Breast epithelium (tissue), 4 donors: Measurements from ENCODE around the gene TRAM2. TPM values are rescaled to one million over a fixed set of nuclear protein-coding genes. Genes with fewer than 3 reads are reported as not detected.

ENCODE experiments used
- DNase-seq, 2 donors: peaks; one replicate each; pipeline ENCODE4 v3.0.0-alpha.2; 2019; ENCODE audit warnings: low spot score in 2 of 2
- H3K27ac ChIP-seq, 2 donors: fragments of 200-600 bp; sonication (generic) in 1 of 2; one replicate each; pipeline ENCODE4 v1.5.1; 2016 to 2019; ENCODE audit warnings: mild to moderate bottlenecking in 1 of 2
- H3K27me3 ChIP-seq, 2 donors: fragments of 200-600 bp; sonication (generic) in 1 of 2; one replicate each; pipeline versions ENCODE4 v1.5.1 to v1.6.0; 2017 to 2019; ENCODE audit warnings: control low read depth in 1 of 2, mild to moderate bottlenecking in 1 of 2
- H3K36me3 ChIP-seq: fragments of 200-600 bp; one replicate; pipeline ENCODE4 v1.5.1; 2019
- H3K4me1 ChIP-seq, 2 donors: fragments of 200-600 bp; sonication (generic); one replicate each; pipeline ENCODE4 v1.5.1; 2016 to 2019; ENCODE audit warnings: control low read depth in 1 of 2
- H3K4me3 ChIP-seq, 3 donors: fragments of 200-600 bp; sonication (generic); 1 replicate in 2 of 3; 2 replicates in 1 of 3; pipeline ENCODE4 v1.5.1; 2016 to 2019; ENCODE audit warnings: mild to moderate bottlenecking in 3 of 3, moderate library complexity in 2 of 3
- H3K9me3 ChIP-seq, 2 donors: fragments of 200-600 bp; sonication (generic) in 1 of 2; one replicate each; pipeline ENCODE4 v1.5.1; 2016 to 2019; ENCODE audit warnings: control low read depth in 1 of 2
- POLR2A ChIP-seq: fragments of 450-650 bp; IDR thresholded peaks from one replicate; pipeline ENCODE4 v1.6.1; 2016; ENCODE audit warnings: antibody characterized with exemption, mild to moderate bottlenecking, moderate library complexity
- POLR2AphosphoS5 ChIP-seq, 3 donors: sonication (generic); formaldehyde crosslinking; IDR thresholded peaks; one replicate each; pipeline ENCODE4 v1.6.1; 2017; ENCODE audit warnings: antibody characterized with exemption in 3 of 3
- intact Hi-C: fragments of 100-400 bp; cut with DNase I; formaldehyde crosslinking; loops from one replicate; pipeline ENCODE4 v1.15.1; 2023; ENCODE audit warnings: low total_unique reads
- total RNA-seq, 3 donors: library from RNA; depleted of rRNA; stranded (reverse); fragments of >200 nt; gene quantifications; one replicate each; pipeline ENCODE4 v1.1.0, GENCODE V29; 2016
- TF ChIP-seq, protein P1 (sequence below), 3 donors: fragments of 450-650 bp; IDR thresholded peaks; one replicate each; pipeline ENCODE4 v1.5.1; 2016 to 2017; ENCODE audit warnings: antibody characterized with exemption in 3 of 3, mild to moderate bottlenecking in 3 of 3, moderate library complexity in 3 of 3

Gene TRAM2
- total RNA-seq, 3 donors from 2014 or later = 11.9 to 33.0 (median 24.3) TPM

- TF ChIP-seq POLR2AphosphoS5 (IDR thresholded peaks at IDR 0.05) = no peak
- TF ChIP-seq, protein P1, sequence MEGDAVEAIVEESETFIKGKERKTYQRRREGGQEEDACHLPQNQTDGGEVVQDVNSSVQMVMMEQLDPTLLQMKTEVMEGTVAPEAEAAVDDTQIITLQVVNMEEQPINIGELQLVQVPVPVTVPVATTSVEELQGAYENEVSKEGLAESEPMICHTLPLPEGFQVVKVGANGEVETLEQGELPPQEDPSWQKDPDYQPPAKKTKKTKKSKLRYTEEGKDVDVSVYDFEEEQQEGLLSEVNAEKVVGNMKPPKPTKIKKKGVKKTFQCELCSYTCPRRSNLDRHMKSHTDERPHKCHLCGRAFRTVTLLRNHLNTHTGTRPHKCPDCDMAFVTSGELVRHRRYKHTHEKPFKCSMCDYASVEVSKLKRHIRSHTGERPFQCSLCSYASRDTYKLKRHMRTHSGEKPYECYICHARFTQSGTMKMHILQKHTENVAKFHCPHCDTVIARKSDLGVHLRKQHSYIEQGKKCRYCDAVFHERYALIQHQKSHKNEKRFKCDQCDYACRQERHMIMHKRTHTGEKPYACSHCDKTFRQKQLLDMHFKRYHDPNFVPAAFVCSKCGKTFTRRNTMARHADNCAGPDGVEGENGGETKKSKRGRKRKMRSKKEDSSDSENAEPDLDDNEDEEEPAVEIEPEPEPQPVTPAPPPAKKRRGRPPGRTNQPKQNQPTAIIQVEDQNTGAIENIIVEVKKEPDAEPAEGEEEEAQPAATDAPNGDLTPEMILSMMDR (IDR thresholded peaks at IDR 0.05) = no peak
- TF ChIP-seq POLR2A = no peak
- no peak for DNase-seq
- no peaks in the 10 kb centered on the region for H3K36me3 ChIP-seq
- no peaks in the 10 kb centered on the region for H3K9me3 ChIP-seq
- H3K4me1 ChIP-seq = no peaks in the 10 kb centered on the region
- no peak overlapping the region for H3K4me3 ChIP-seq
- H3K27ac ChIP-seq = peak overlapping the region in 1 of 2 donors; percentile 8
- intact Hi-C loops = no loop called here
- H3K27me3 ChIP-seq = no peaks in the 10 kb centered on the region
Observed at GRCh38 chr6:52588087-52588709, 11.3 kb upstream of the TRAM2 start.

GRCh38 chr6:52587001-52587400 is 10.1 kb upstream of the TRAM2 start:
- no peak for TF ChIP-seq POLR2AphosphoS5 (IDR thresholded peaks at IDR 0.05)
- TF ChIP-seq, protein P1 (IDR thresholded peaks at IDR 0.05) = no peak
- no peak for TF ChIP-seq POLR2A
- DNase-seq = no peak
- H3K36me3 ChIP-seq = no peaks in the 10 kb centered on the region
- no peak overlapping the region for H3K4me3 ChIP-seq
- no peak overlapping the region for H3K27ac ChIP-seq
- intact Hi-C loops = no loop called here
- H3K27me3 ChIP-seq = no peaks in the 10 kb centered on the region
- no peaks in the 10 kb centered on the region for H3K9me3 ChIP-seq
- H3K4me1 ChIP-seq = no peaks in the 10 kb centered on the region

GRCh38 chr6:52584203-52584602 is 7.3 kb upstream of the TRAM2 start:
- Histone ChIP-seq H3K9me3 (no peaks in the 10 kb centered on the region), H3K4me3 (no peak overlapping the region), H3K36me3 (no peaks in the 10 kb centered on the region), H3K27ac (no peak overlapping the region), H3K27me3 (no peaks in the 10 kb centered on the region), H3K4me1 (no peaks in the 10 kb centered on the region)
- no peak for DNase-seq
- intact Hi-C loops = no loop called here
- TF ChIP-seq, protein P1 (IDR thresholded peaks at IDR 0.05) = no peak
- TF ChIP-seq POLR2AphosphoS5 (IDR thresholded peaks at IDR 0.05) = no peak
- TF ChIP-seq POLR2A = no peak

- H3K4me3 ChIP-seq = no peak overlapping the region
- TF ChIP-seq, protein P1 (IDR thresholded peaks at IDR 0.05) = no peak
- TF ChIP-seq POLR2AphosphoS5 (IDR thresholded peaks at IDR 0.05) (no peak), POLR2A (no peak)
- H3K27me3 ChIP-seq = no peaks in the 10 kb centered on the region
- no peak for DNase-seq
- no peaks in the 10 kb centered on the region for H3K36me3 ChIP-seq
- intact Hi-C loops = no loop called here
- H3K9me3 ChIP-seq = no peaks in the 10 kb centered on the region
- H3K27ac ChIP-seq = no peak overlapping the region
- no peaks in the 10 kb centered on the region for H3K4me1 ChIP-seq
Observed at GRCh38 chr6:52582996-52583395, 6.1 kb upstream of the TRAM2 start.

DNA sequence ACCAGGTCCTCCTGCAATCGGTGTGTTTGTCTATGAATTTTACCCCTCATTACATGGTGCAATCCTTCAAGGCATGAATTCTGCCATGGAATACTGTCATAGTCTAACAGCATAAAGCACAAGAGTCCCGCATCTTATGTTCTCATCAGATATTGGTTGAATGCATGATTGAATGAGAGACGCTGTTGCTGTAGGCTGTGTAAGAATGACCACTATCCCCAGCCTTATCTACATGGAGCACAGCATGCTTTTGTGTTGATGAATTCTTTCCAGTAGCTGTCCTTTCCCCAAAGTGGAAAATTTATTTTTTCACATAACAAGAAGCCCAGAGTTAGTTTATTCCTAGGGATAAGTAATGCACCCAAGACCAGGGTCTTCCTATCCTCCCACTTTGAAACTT is 5.6 kb upstream of the TRAM2 start:
- Histone ChIP-seq H3K27me3 (no peaks in the 10 kb centered on the region), H3K4me3 (no peak overlapping the region), H3K9me3 (no peaks in the 10 kb centered on the region), H3K36me3 (no peaks in the 10 kb centered on the region), H3K27ac (no peak overlapping the region), H3K4me1 (no peaks in the 10 kb centered on the region)
- intact Hi-C loops = no loop called here
- TF ChIP-seq, protein P1 (IDR thresholded peaks at IDR 0.05) = no peak
- no peak for DNase-seq
